ENCODE data around the gene APOL6. TPM values are rescaled to one million over a fixed set of nuclear protein-coding genes. Genes with fewer than 3 reads are reported as not detected.
"Not testable (repeated sequence)": the region's sequence is repeated elsewhere in the genome, so short reads cannot be mapped to it uniquely, and the experiment has no call there.

Gene APOL6
- total RNA-seq, 1 experiment from 2014 or later, result 13.9 TPM

DNA sequence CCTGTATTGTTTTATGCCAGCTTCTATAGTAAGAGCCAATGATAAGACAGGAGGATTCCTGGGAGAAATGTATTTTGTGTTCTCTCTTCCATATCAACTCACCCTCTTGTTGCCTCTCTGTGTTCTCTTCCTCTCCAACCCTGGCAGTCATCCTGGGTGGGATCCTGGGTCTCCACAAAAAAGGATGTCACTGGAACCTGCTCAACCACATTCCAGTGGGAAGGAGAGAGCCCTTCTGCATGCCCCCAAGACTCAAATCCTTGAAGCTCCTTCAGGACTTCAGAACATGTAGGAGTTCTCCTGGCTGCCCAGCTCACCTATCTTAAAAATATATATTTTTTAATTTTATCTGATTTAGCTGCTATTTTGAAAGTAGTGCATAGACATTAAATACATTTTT lies 26.1 kb downstream of the APOL6 start:
- TF ChIP-seq, protein P1, sequence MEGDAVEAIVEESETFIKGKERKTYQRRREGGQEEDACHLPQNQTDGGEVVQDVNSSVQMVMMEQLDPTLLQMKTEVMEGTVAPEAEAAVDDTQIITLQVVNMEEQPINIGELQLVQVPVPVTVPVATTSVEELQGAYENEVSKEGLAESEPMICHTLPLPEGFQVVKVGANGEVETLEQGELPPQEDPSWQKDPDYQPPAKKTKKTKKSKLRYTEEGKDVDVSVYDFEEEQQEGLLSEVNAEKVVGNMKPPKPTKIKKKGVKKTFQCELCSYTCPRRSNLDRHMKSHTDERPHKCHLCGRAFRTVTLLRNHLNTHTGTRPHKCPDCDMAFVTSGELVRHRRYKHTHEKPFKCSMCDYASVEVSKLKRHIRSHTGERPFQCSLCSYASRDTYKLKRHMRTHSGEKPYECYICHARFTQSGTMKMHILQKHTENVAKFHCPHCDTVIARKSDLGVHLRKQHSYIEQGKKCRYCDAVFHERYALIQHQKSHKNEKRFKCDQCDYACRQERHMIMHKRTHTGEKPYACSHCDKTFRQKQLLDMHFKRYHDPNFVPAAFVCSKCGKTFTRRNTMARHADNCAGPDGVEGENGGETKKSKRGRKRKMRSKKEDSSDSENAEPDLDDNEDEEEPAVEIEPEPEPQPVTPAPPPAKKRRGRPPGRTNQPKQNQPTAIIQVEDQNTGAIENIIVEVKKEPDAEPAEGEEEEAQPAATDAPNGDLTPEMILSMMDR (IDR thresholded peaks at IDR 0.05; ENCODE audit: insufficient read depth in 1 of 2, low read depth in 1 of 2, low read length in 1 of 2, severe bottlenecking in 1 of 2, unreplicated experiment in 1 of 2), result no peak
- Histone ChIP-seq H3K36me3 (ENCODE audit: control insufficient read depth, insufficient read depth, low read length) (no peaks in the 10 kb centered on the region), H3K4me3 (ENCODE audit: low read depth, low read length) (no peak overlapping the region), H3K4me1 (peaks cover 5% of the 10 kb centered on the region; the same call in 1 of the 2 replicates), H3K27me3 (replicated peaks; ENCODE audit: control insufficient read depth, insufficient read depth, low read length) (no peaks in the 10 kb centered on the region), H3K9me3 (peaks cover 8% of the 10 kb centered on the region; the same call in 1 of the 2 replicates)
- Mint-ChIP-seq H3K27me3 (ENCODE audit: insufficient read depth, unreplicated experiment) (no peaks in the 10 kb centered on the region), H3K4me1 (ENCODE audit: low read depth, unreplicated experiment) (peaks cover 14% of the 10 kb centered on the region), H3K36me3 (ENCODE audit: insufficient read depth, unreplicated experiment) (no peaks in the 10 kb centered on the region), H3K27ac (ENCODE audit: unreplicated experiment) (peak overlapping the region; percentile 15), H3K4me3 (ENCODE audit: unreplicated experiment) (no peak overlapping the region), H3K9me3 (ENCODE audit: unreplicated experiment) (peaks cover 10% of the 10 kb centered on the region)
- no TSS peak for BruUV-seq (replicated peaks)
- DNase-seq, result no peak
- intact Hi-C loops (cut with micrococcal nuclease; ENCODE audit: unreplicated experiment), result no loop called here
- POLR2A ChIA-PET, result no interaction called here
- CTCF ChIA-PET, result no interaction called here

GRCh38 chr22:35676065-35676464 lies 27.8 kb downstream of the APOL6 start:
- H3K9me3 Mint-ChIP-seq (ENCODE audit: unreplicated experiment), result peaks cover 17% of the 10 kb centered on the region
- H3K36me3 ChIP-seq (ENCODE audit: control insufficient read depth, insufficient read depth, low read length); H3K4me1 ChIP-seq; H3K27ac Mint-ChIP-seq (ENCODE audit: unreplicated experiment); intact Hi-C loops (cut with micrococcal nuclease; ENCODE audit: unreplicated experiment); POLR2A ChIA-PET; H3K4me3 Mint-ChIP-seq (ENCODE audit: unreplicated experiment); H3K9me3 ChIP-seq; H3K4me3 ChIP-seq (ENCODE audit: low read depth, low read length); CTCF ChIA-PET; H3K27me3 Mint-ChIP-seq (ENCODE audit: insufficient read depth, unreplicated experiment); DNase-seq; H3K36me3 Mint-ChIP-seq (ENCODE audit: insufficient read depth, unreplicated experiment); H3K27me3 ChIP-seq (replicated peaks; ENCODE audit: control insufficient read depth, insufficient read depth, low read length); BruUV-seq (replicated peaks): not testable (repeated sequence)
- peaks cover 14% of the 10 kb centered on the region for H3K4me1 Mint-ChIP-seq (ENCODE audit: low read depth, unreplicated experiment)

GRCh38 chr22:35677460-35678187 lies 29.4 kb downstream of the APOL6 start:
- no peak overlapping the region for H3K4me3 ChIP-seq (ENCODE audit: low read depth, low read length)
- peaks cover 13% of the 10 kb centered on the region for H3K9me3 ChIP-seq
- H3K27me3 Mint-ChIP-seq (ENCODE audit: insufficient read depth, unreplicated experiment), result no peaks in the 10 kb centered on the region
- peaks cover 14% of the 10 kb centered on the region for H3K4me1 Mint-ChIP-seq (ENCODE audit: low read depth, unreplicated experiment)
- no peak for DNase-seq
- TF ChIP-seq, protein P1 (IDR thresholded peaks at IDR 0.05; ENCODE audit: insufficient read depth in 1 of 2, low read depth in 1 of 2, low read length in 1 of 2, severe bottlenecking in 1 of 2, unreplicated experiment in 1 of 2), result no peak
- H3K27ac Mint-ChIP-seq (ENCODE audit: unreplicated experiment), result no peak overlapping the region
- H3K9me3 Mint-ChIP-seq (ENCODE audit: unreplicated experiment), result peaks cover 20% of the 10 kb centered on the region
- intact Hi-C loops (cut with micrococcal nuclease; ENCODE audit: unreplicated experiment), result no loop called here
- no peaks in the 10 kb centered on the region for H3K36me3 ChIP-seq (ENCODE audit: control insufficient read depth, insufficient read depth, low read length)
- POLR2A ChIA-PET, result no interaction called here
- H3K36me3 Mint-ChIP-seq (ENCODE audit: insufficient read depth, unreplicated experiment), result no peaks in the 10 kb centered on the region
- no TSS peak for BruUV-seq (replicated peaks)
- CTCF ChIA-PET, result interaction anchor here (0.6 kb wide), 1 partner anchor 143 kb away, joined by 4 read pairs; no protein-coding TSS in a partner anchor
- H3K4me1 ChIP-seq, result peaks cover 5% of the 10 kb centered on the region; the same call in 1 of the 2 replicates
- no peaks in the 10 kb centered on the region for H3K27me3 ChIP-seq (replicated peaks; ENCODE audit: control insufficient read depth, insufficient read depth, low read length)
- H3K4me3 Mint-ChIP-seq (ENCODE audit: unreplicated experiment), result no peak overlapping the region
